ENCODE data around the gene ATF2. TPM values are rescaled to one million over a fixed set of nuclear protein-coding genes. Genes with fewer than 3 reads are reported as not detected.

The ATF2 gene, protein sequence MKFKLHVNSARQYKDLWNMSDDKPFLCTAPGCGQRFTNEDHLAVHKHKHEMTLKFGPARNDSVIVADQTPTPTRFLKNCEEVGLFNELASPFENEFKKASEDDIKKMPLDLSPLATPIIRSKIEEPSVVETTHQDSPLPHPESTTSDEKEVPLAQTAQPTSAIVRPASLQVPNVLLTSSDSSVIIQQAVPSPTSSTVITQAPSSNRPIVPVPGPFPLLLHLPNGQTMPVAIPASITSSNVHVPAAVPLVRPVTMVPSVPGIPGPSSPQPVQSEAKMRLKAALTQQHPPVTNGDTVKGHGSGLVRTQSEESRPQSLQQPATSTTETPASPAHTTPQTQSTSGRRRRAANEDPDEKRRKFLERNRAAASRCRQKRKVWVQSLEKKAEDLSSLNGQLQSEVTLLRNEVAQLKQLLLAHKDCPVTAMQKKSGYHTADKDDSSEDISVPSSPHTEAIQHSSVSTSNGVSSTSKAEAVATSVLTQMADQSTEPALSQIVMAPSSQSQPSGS
- 59.3 TPM for polyA plus RNA-seq (2013, experiment 1 of 4)
- polyA plus RNA-seq (2013, experiment 2 of 4) = 54.7 TPM
- 52.6 TPM for polyA plus RNA-seq (2013, experiment 3 of 4)
- polyA plus RNA-seq (2013, experiment 4 of 4) = 56.7 TPM

DNA sequence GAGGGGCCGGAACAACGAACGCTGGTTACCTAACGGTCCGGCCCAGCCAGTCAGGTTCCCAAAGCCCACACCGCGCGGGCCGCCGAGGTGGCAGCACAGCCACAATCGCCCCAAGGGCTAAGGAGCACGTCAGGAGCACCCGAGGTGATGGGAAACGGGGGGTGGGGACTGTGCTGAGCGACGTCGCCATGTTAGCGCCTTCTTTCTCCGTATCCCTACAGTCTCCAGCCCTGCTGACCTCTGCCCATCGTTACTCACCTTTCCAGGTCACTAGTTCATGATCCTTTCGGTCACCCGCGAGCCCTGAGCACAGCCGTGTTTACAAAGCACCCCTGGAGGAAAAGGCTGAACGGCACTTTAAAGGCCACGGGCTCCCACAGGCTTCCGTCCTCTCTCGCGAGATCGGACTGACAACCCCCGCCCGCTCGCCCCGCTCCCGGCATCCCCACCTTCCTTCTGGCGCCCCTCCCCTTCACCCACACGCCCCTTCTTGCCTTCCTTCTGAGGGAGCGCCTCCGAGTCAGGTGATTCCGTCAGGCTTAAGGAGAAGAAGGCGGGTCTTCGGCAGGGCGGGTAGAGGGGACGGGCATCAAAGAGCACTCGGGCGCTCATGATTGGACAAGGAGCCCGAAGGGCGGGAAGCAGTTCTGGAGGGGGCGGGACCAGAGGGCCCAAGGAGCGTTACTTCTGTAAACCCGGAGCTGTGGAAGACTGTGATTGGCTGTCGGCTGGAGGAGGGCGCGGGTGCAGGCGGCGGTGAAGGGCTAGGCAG, at the start of gene ATF2:
Gene ATF2 (minus strand): TSS at position 412 of the 772 bp plus-strand sequence. CDS start 31,760 bp downstream, outside the sequence.
- Histone ChIP-seq H3K9me3 (ENCODE audit: control insufficient read depth, low read length) (no peaks in the 10 kb centered on the region), H3K27me3 (ENCODE audit: control insufficient read depth, insufficient read depth, low read length, poor library complexity, severe bottlenecking) (no peaks in the 10 kb centered on the region), H3K4me3 (ENCODE audit: insufficient read depth, low read depth, low read length) (peak within 1 kb of the TSS; percentile 80), H3K27ac (ENCODE audit: insufficient read depth, low read depth, low read length, poor library complexity, severe bottlenecking) (peak within 1 kb of the TSS; percentile 83), H3K36me3 (ENCODE audit: control insufficient read depth, insufficient read depth, low read length) (no peaks in the 10 kb centered on the region), H3K4me1 (ENCODE audit: control insufficient read depth, insufficient read depth, low read length) (no peaks in the 10 kb centered on the region)
- WGBS, 2 experiments = 0% methylated on average over 56 of the region's 56 CpGs

DNA sequence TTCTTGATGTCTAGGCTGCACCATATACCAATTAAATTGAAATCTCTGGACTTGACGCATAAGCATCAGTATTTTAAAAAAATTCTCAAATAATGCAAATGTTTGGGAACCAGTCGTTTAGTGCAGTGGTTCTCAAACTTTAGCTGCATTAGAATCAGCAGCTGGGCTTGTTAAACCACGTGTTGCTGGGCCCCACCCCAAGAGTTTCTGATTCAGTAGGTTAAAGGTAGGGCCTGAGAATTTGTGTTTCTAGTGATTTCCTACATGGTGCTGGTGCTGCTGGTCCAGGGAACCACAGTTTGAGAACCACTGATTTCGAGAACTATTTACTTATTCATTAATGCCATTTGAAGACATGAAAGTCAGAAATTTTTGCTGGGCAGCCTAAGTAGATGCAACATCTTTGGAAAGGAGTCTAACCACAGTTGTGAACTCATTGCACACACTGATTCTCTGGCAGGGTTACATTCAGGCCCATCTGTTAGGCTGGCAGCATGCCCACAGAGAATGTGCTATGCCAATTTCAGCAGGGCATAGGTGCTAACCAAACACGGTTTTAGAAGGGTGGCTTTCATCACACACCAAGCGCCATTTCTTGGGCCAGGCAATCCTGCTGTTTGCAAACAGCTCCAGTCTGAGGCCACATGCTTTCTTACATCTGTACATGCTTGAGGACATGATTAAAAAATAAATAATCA, 39.9 kb upstream of the ATF2 start:
- no peak overlapping the region for H3K27ac ChIP-seq (ENCODE audit: insufficient read depth, low read depth, low read length, poor library complexity, severe bottlenecking)
- no peaks in the 10 kb centered on the region for H3K36me3 ChIP-seq (ENCODE audit: control insufficient read depth, insufficient read depth, low read length)
- no peak overlapping the region for H3K4me3 ChIP-seq (ENCODE audit: insufficient read depth, low read depth, low read length)
- 88 to 91% methylated on average over 6 of the region's 6 CpGs for WGBS, 2 experiments
- no peaks in the 10 kb centered on the region for H3K9me3 ChIP-seq (ENCODE audit: control insufficient read depth, low read length)
- H3K4me1 ChIP-seq (ENCODE audit: control insufficient read depth, insufficient read depth, low read length) = no peaks in the 10 kb centered on the region
- no peaks in the 10 kb centered on the region for H3K27me3 ChIP-seq (ENCODE audit: control insufficient read depth, insufficient read depth, low read length, poor library complexity, severe bottlenecking)

DNA sequence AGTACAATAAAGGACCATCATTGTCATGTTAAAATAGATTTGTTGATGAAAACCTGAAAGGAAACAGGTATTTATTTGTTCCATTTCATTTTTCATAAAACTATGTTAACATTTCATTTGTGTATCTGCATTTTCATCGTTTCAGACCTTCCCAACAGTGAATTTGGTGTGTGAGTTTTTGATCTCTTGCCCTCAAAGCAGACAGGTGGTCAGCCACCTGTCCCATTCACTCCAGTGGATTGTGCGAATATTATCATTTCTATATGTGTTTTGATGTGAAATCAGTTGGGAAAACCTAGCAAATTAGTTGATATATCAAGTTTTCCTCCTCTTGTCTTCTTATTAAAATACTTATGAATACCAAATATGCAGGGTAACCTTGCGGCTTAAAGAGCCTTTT, 38.9 kb upstream of the ATF2 start:
- WGBS, 2 experiments = 92 to 98% methylated on average over 2 to 3 of the region's 3 CpGs

DNA sequence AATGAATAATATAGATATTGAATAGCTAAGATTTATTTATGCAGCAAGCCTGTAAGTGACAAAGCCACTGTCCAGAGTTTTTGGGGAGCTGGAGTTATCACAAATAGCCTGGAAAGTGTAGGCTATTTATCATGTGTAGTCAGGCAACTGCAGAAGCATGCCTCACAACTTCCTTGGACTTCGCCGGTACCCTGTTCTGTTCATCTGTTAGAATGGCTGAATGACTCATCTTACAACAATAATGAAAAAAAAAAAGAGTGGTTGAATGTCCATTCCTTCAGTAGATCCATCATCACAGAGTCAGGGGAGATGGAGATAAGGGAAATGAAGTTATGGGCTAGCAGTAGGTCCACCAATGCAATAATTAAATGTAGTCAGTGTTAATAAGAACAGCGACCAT, 37.5 kb upstream of the ATF2 start:
- no peak overlapping the region for H3K27ac ChIP-seq (ENCODE audit: insufficient read depth, low read depth, low read length, poor library complexity, severe bottlenecking)
- H3K27me3 ChIP-seq (ENCODE audit: control insufficient read depth, insufficient read depth, low read length, poor library complexity, severe bottlenecking) = no peaks in the 10 kb centered on the region
- H3K4me1 ChIP-seq (ENCODE audit: control insufficient read depth, insufficient read depth, low read length) = no peaks in the 10 kb centered on the region
- 96 to 100% methylated on average over 1 to 2 of the region's 3 CpGs for WGBS, 2 experiments
- H3K4me3 ChIP-seq (ENCODE audit: insufficient read depth, low read depth, low read length) = no peak overlapping the region
- no peaks in the 10 kb centered on the region for H3K9me3 ChIP-seq (ENCODE audit: control insufficient read depth, low read length)
- H3K36me3 ChIP-seq (ENCODE audit: control insufficient read depth, insufficient read depth, low read length) = no peaks in the 10 kb centered on the region

More for the DNA sequence above, 38.9 kb upstream of the ATF2 start:
- no peaks in the 10 kb centered on the region for H3K4me1 ChIP-seq (ENCODE audit: control insufficient read depth, insufficient read depth, low read length)
- H3K36me3 ChIP-seq (ENCODE audit: control insufficient read depth, insufficient read depth, low read length) = no peaks in the 10 kb centered on the region
- H3K27ac ChIP-seq (ENCODE audit: insufficient read depth, low read depth, low read length, poor library complexity, severe bottlenecking) = no peak overlapping the region
- no peak overlapping the region for H3K4me3 ChIP-seq (ENCODE audit: insufficient read depth, low read depth, low read length)
- no peaks in the 10 kb centered on the region for H3K27me3 ChIP-seq (ENCODE audit: control insufficient read depth, insufficient read depth, low read length, poor library complexity, severe bottlenecking)
- H3K9me3 ChIP-seq (ENCODE audit: control insufficient read depth, low read length) = no peaks in the 10 kb centered on the region

DNA sequence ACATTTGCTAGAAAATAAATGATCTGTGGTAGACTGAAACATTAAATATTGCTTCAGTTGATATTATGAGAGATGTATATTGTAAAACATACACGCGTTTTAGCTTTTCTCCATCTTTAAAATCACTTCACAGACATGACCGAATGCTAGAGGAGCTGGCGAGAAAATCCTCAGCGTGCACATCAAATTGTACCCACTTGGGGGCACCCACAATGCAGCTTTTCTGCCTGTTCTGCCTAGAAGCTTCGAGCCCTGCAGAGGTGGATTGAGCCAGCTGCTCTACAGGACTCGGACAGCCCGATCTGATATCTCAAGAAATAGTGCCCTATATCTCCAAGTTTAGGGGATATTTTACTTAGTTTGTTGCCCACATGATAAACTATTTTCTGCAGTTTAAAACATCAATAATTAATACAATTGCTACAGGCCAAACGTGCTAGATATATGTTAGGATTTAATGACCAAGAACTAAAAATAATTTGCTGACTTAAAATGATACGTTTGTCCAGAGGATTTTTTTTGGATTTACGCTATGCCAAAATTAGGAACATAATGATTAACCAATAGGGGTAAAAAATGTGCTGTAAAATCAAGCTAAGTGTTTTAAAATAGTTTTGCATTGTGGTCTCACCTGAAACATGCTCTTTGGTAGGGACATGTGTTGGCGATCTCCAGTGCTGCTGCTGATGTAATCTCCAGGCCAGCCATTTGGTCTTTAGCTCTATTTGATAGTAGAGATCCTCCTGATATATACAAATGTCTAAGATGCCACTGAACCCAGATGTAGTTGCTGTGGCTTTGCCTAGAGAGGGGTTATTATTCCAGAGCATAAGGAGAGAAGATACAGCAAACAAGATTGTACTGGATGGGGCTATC, 35.9 kb upstream of the ATF2 start:
- Histone ChIP-seq H3K27me3 (ENCODE audit: control insufficient read depth, insufficient read depth, low read length, poor library complexity, severe bottlenecking) (no peaks in the 10 kb centered on the region), H3K27ac (ENCODE audit: insufficient read depth, low read depth, low read length, poor library complexity, severe bottlenecking) (no peak overlapping the region), H3K4me1 (ENCODE audit: control insufficient read depth, insufficient read depth, low read length) (no peaks in the 10 kb centered on the region), H3K9me3 (ENCODE audit: control insufficient read depth, low read length) (no peaks in the 10 kb centered on the region), H3K36me3 (ENCODE audit: control insufficient read depth, insufficient read depth, low read length) (no peaks in the 10 kb centered on the region), H3K4me3 (ENCODE audit: insufficient read depth, low read depth, low read length) (no peak overlapping the region)
- WGBS, 2 experiments = 52 to 54% methylated on average over 12 of the region's 12 CpGs

DNA sequence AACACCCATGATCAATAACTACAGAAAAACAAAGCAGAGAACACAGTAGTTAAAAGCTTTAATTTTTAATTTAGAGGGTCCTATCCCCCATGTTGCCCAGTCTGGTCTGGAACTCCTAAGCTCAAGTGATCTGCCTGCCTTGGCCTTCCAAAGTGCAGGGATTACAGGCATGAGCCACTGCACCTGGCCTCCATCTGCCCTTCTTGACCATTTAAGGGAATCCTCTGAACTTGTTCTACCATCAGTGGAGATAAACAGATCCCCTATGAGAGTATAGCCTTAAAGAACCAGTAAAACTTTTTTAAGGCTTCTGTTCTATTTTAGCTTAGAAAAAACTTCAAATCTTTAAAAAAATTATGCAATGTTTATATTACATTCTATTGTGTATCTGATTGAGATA, 27.0 kb upstream of the ATF2 start:
- H3K4me3 ChIP-seq (ENCODE audit: insufficient read depth, low read depth, low read length) = no peak overlapping the region
- H3K27me3 ChIP-seq (ENCODE audit: control insufficient read depth, insufficient read depth, low read length, poor library complexity, severe bottlenecking) = no peaks in the 10 kb centered on the region
- no peaks in the 10 kb centered on the region for H3K4me1 ChIP-seq (ENCODE audit: control insufficient read depth, insufficient read depth, low read length)
- H3K9me3 ChIP-seq (ENCODE audit: control insufficient read depth, low read length) = no peaks in the 10 kb centered on the region
- H3K27ac ChIP-seq (ENCODE audit: insufficient read depth, low read depth, low read length, poor library complexity, severe bottlenecking) = no peak overlapping the region
- H3K36me3 ChIP-seq (ENCODE audit: control insufficient read depth, insufficient read depth, low read length) = no peaks in the 10 kb centered on the region

DNA sequence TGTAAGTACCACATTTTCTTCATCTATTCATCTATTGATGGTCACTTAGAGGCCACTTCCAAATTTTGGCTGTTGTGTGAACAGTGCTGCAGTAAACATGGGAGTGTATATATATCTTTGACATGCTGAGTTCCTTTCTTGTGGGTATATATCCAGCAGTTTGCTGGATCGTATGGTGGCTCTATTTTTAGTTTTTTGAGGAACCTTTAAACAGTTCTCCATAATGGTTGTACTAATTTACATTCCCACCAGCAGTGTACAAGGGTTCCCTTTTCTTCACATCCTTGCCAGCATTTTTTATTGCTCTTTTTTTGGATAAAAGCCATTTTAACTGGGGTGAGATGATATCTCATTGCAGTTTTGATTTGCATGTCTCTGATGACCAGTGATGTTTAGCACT, 20.8 kb upstream of the ATF2 start:
- Histone ChIP-seq H3K9me3 (ENCODE audit: control insufficient read depth, low read length) (no peaks in the 10 kb centered on the region), H3K27ac (ENCODE audit: insufficient read depth, low read depth, low read length, poor library complexity, severe bottlenecking) (no peak overlapping the region), H3K27me3 (ENCODE audit: control insufficient read depth, insufficient read depth, low read length, poor library complexity, severe bottlenecking) (no peaks in the 10 kb centered on the region), H3K4me3 (ENCODE audit: insufficient read depth, low read depth, low read length) (no peak overlapping the region), H3K4me1 (ENCODE audit: control insufficient read depth, insufficient read depth, low read length) (no peaks in the 10 kb centered on the region), H3K36me3 (ENCODE audit: control insufficient read depth, insufficient read depth, low read length) (no peaks in the 10 kb centered on the region)
- 92% methylated on average over 1 of the region's 1 CpG; no CpG with 5 or more reads in 1 of the 2 experiments for WGBS, 2 experiments

DNA sequence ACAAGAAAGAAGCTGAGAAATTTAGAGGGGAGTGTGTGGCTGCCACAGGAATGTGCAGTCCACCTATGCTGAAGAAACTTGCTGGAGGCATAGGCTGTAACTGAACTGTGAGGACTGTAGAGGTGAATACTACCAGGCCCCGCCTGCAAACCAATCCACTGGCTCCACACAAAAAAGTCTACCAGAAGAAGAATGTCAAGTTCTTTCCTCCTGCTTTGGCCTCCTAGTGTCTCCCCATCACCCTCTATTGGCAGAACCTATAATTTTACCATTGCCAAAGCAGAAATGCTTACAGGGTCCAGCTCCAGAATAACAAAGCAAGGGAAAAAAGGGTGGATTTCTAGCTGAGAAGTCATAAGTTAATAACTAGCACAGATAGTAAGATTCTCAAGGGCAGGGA, 19.4 kb upstream of the ATF2 start:
- H3K4me1 ChIP-seq (ENCODE audit: control insufficient read depth, insufficient read depth, low read length) = no peaks in the 10 kb centered on the region
- no peaks in the 10 kb centered on the region for H3K36me3 ChIP-seq (ENCODE audit: control insufficient read depth, insufficient read depth, low read length)
- H3K4me3 ChIP-seq (ENCODE audit: insufficient read depth, low read depth, low read length) = no peak overlapping the region
- 94% methylated on average over 1 of the region's 1 CpG for WGBS, 2 experiments
- no peak overlapping the region for H3K27ac ChIP-seq (ENCODE audit: insufficient read depth, low read depth, low read length, poor library complexity, severe bottlenecking)
- H3K9me3 ChIP-seq (ENCODE audit: control insufficient read depth, low read length) = no peaks in the 10 kb centered on the region
- no peaks in the 10 kb centered on the region for H3K27me3 ChIP-seq (ENCODE audit: control insufficient read depth, insufficient read depth, low read length, poor library complexity, severe bottlenecking)

DNA sequence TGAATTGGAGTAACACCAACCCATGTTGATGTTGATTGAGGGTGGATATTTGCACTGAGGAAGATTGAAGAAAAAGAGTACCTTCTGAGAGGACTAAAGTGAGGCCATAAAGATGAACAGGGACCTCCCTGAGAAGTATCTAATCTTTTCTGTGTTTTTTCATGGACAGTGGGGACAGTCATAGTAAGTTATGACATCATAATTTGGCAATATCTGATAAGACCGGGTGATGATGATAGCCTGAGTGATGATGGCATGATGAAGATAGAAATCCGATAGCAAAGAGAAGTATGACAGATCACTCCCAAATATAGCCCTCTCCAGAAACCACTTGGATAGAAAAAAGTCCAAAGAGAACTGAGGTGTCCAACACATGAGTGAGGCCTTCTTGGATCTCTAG, 15.7 kb upstream of the ATF2 start:
- Histone ChIP-seq H3K27ac (ENCODE audit: insufficient read depth, low read depth, low read length, poor library complexity, severe bottlenecking) (no peak overlapping the region), H3K9me3 (ENCODE audit: control insufficient read depth, low read length) (no peaks in the 10 kb centered on the region), H3K36me3 (ENCODE audit: control insufficient read depth, insufficient read depth, low read length) (peaks cover 13% of the 10 kb centered on the region), H3K4me3 (ENCODE audit: insufficient read depth, low read depth, low read length) (no peak overlapping the region), H3K4me1 (ENCODE audit: control insufficient read depth, insufficient read depth, low read length) (peaks cover 6% of the 10 kb centered on the region), H3K27me3 (ENCODE audit: control insufficient read depth, insufficient read depth, low read length, poor library complexity, severe bottlenecking) (no peaks in the 10 kb centered on the region)
- WGBS, 2 experiments = 78 to 94% methylated on average over 2 of the region's 2 CpGs

Measured in ectodermal cell (in vitro differentiated cells).